CD4-positive, alpha-beta T cell (primary cell): ENCODE data around the gene GINS1. TPM values are rescaled to one million over a fixed set of nuclear protein-coding genes. Genes with fewer than 3 reads are reported as not detected.

Experiments
- ATAC-seq: fragments of 200-7000 bp; cut with Tn5 transposase; one replicate; pipeline ENCODE4 v1.10.0; 2022; ENCODE audit warnings: mild to moderate bottlenecking; ENCODE audit not compliant: poor library complexity
- CTCF ChIA-PET: fragments of 350-600 bp; sonication (Branson Sonifier 250); formaldehyde crosslinking; loops from one replicate; lab custom pipeline; 2021; ENCODE audit warnings: antibody characterized with exemption, inconsistent platforms; lab: Charles Lee
- POLR2A ChIA-PET: fragments of 350-600 bp; sonication (Branson Sonifier 250); formaldehyde crosslinking; loops from one replicate; lab custom pipeline; 2021; ENCODE audit warnings: antibody characterized with exemption, inconsistent platforms; lab: Charles Lee
- DNase-seq, 14 experiments: peaks; one replicate each; pipeline ENCODE4 v3.0.0-alpha.2; 2013 to 2020; ENCODE audit warnings: mixed read lengths in 2 of 14
- H3K27ac ChIP-seq, 2 donors: one replicate each; pipeline versions ENCODE4 v1.5.1 to v1.7.0; 2013; ENCODE audit warnings: low read length in 2 of 2, low read depth in 1 of 2, mild to moderate bottlenecking in 1 of 2
- H3K27me3 ChIP-seq, 2 experiments: 1 replicate in 1 of 2; 2 replicates in 1 of 2; pipeline versions ENCODE4 v1.6.1 to v1.7.0; 2013; ENCODE audit warnings: low read length in 2 of 2, control low read depth in 1 of 2, mild to moderate bottlenecking in 1 of 2, moderate library complexity in 1 of 2; ENCODE audit not compliant: insufficient read depth in 2 of 2, control insufficient read depth in 1 of 2
- H3K36me3 ChIP-seq: one replicate; pipeline ENCODE4 v1.6.1; 2013; ENCODE audit warnings: low read length, control low read depth; ENCODE audit not compliant: insufficient read depth
- H3K4me1 ChIP-seq: one replicate; pipeline ENCODE4 v1.6.1; 2013; ENCODE audit warnings: low read length, control low read depth; ENCODE audit not compliant: insufficient read depth
- H3K4me3 ChIP-seq: one replicate; pipeline ENCODE4 v1.5.1; 2013; ENCODE audit warnings: mild to moderate bottlenecking, low read length, moderate library complexity
- H3K9me3 ChIP-seq, 2 experiments: 1 replicate in 1 of 2; 2 replicates in 1 of 2; pipeline versions ENCODE4 v1.6.1 to v1.7.0; 2013; ENCODE audit warnings: low read length in 2 of 2, mild to moderate bottlenecking in 2 of 2, control low read depth in 1 of 2, moderate library complexity in 1 of 2; ENCODE audit not compliant: control insufficient read depth in 1 of 2, insufficient read depth in 1 of 2
- H3K27ac Mint-ChIP-seq: one replicate; pipeline ENCODE4 v1.8.0; 2020; ENCODE audit warnings: mixed read lengths
- H3K27me3 Mint-ChIP-seq: one replicate; pipeline ENCODE4 v1.8.0; 2021; ENCODE audit warnings: mixed read lengths
- H3K36me3 Mint-ChIP-seq: one replicate; pipeline ENCODE4 v1.8.0; 2021; ENCODE audit warnings: low read depth, mixed read lengths
- H3K4me1 Mint-ChIP-seq: one replicate; pipeline ENCODE4 v1.8.0; 2021; ENCODE audit warnings: low read depth, mixed read lengths
- H3K4me3 Mint-ChIP-seq: one replicate; pipeline ENCODE4 v1.8.0; 2020; ENCODE audit warnings: mild to moderate bottlenecking, mixed read lengths
- H3K9me3 Mint-ChIP-seq: one replicate; pipeline ENCODE4 v1.8.0; 2020; ENCODE audit warnings: mixed read lengths
- CTCF ChIP-seq: fragments of 200-600 bp; IDR thresholded peaks from one replicate; pipeline ENCODE4 v1.8.0; 2022; ENCODE audit warnings: antibody characterized with exemption, mild to moderate bottlenecking
- intact Hi-C, 2 experiments: fragments of 100-400 bp; cut with DNase I in 1 of 2; cut with micrococcal nuclease in 1 of 2; formaldehyde crosslinking; loops; one replicate each; pipeline versions ENCODE4 v1.15.1 to v1.9.0; 2023 to 2025; cut with DNase I, micrococcal nuclease
- total RNA-seq, 174 experiments: library from RNA in 2 of 174; stranded (reverse) in 2 of 174; gene quantifications; one replicate each; pipeline ENCODE4 v1.2.3 and lab custom pipeline; 2021 to 2026

GINS1 gene
- total RNA-seq, 2 experiments from 2014 or later, result 0.08 to 0.17 TPM

- H3K4me3 ChIP-seq, result no peak overlapping the region
- intact Hi-C loops, result no loop called here
- H3K27ac Mint-ChIP-seq, result no peak overlapping the region
- H3K4me1 Mint-ChIP-seq, result peaks cover 42% of the 10 kb centered on the region
- ChIA-PET CTCF (no interaction called here), POLR2A (no interaction called here)
- DNase-seq, result no peak
- no peak for TF ChIP-seq CTCF
- H3K36me3 Mint-ChIP-seq, result no peaks in the 10 kb centered on the region
- H3K27ac ChIP-seq, result no peak overlapping the region
- H3K9me3 Mint-ChIP-seq, result no peaks in the 10 kb centered on the region
- H3K4me3 Mint-ChIP-seq, result no peak overlapping the region
- peaks cover 29% of the 10 kb centered on the region for H3K4me1 ChIP-seq
- no peaks in the 10 kb centered on the region for H3K27me3 ChIP-seq
- ATAC-seq, result no peak
- no peaks in the 10 kb centered on the region for H3K27me3 Mint-ChIP-seq
- no peaks in the 10 kb centered on the region for H3K9me3 ChIP-seq
- no peaks in the 10 kb centered on the region for H3K36me3 ChIP-seq
These were observed 79.8 kb downstream of the GINS1 start for GRCh38 chr20:25487306-25487705.

- no peaks in the 10 kb centered on the region for H3K27me3 Mint-ChIP-seq
- intact Hi-C loops, result no loop called here
- ATAC-seq (no peak), DNase-seq (no peak)
- H3K27me3 ChIP-seq, result no peaks in the 10 kb centered on the region
- H3K36me3 ChIP-seq, result no peaks in the 10 kb centered on the region
- H3K4me1 ChIP-seq, result peaks cover 29% of the 10 kb centered on the region
- no peaks in the 10 kb centered on the region for H3K36me3 Mint-ChIP-seq
- no peak overlapping the region for H3K4me3 ChIP-seq
- no peak for TF ChIP-seq CTCF
- no peaks in the 10 kb centered on the region for H3K9me3 ChIP-seq
- CTCF ChIA-PET, result no interaction called here
- H3K27ac Mint-ChIP-seq, result no peak overlapping the region
- no peaks in the 10 kb centered on the region for H3K9me3 Mint-ChIP-seq
- POLR2A ChIA-PET, result no interaction called here
- no peak overlapping the region for H3K4me3 Mint-ChIP-seq
- peaks cover 42% of the 10 kb centered on the region for H3K4me1 Mint-ChIP-seq
- no peak overlapping the region for H3K27ac ChIP-seq
These were observed 80.5 kb downstream of the GINS1 start for GRCh38 chr20:25487975-25488374.

GRCh38 chr20:25489221-25489871 lies 81.9 kb downstream of the GINS1 start:
- ATAC-seq (no peak), DNase-seq (no peak)
- H3K36me3 Mint-ChIP-seq, result no peaks in the 10 kb centered on the region
- H3K36me3 ChIP-seq, result no peaks in the 10 kb centered on the region
- peaks cover 30% of the 10 kb centered on the region for H3K4me1 Mint-ChIP-seq
- peaks cover 21% of the 10 kb centered on the region for H3K4me1 ChIP-seq
- H3K27ac Mint-ChIP-seq, result no peak overlapping the region
- ChIA-PET POLR2A (no interaction called here), CTCF (no interaction called here)
- H3K4me3 ChIP-seq, result no peak overlapping the region
- no peak for TF ChIP-seq CTCF
- H3K27me3 Mint-ChIP-seq, result no peaks in the 10 kb centered on the region
- no peaks in the 10 kb centered on the region for H3K9me3 Mint-ChIP-seq
- no peak overlapping the region for H3K4me3 Mint-ChIP-seq
- H3K9me3 ChIP-seq, result no peaks in the 10 kb centered on the region
- intact Hi-C loops, result no loop called here
- no peak overlapping the region for H3K27ac ChIP-seq
- no peaks in the 10 kb centered on the region for H3K27me3 ChIP-seq
